Lung microvascular endothelial cell (primary cell): ENCODE measurements around the gene EID3. TPM values are rescaled to one million over a fixed set of nuclear protein-coding genes. Genes with fewer than 3 reads are reported as not detected.
"Not testable (repeated sequence)": the region's sequence is repeated elsewhere in the genome, so short reads cannot be mapped to it uniquely, and the experiment has no call there.

ENCODE experiments used
- DNase-seq, 2 donors: peaks; one replicate each; pipeline versions ENCODE4 v3.0.0 to v3.0.0-alpha.2; 2010; ENCODE audit warnings: low read depth in 2 of 2
- total RNA-seq: library from RNA; depleted of rRNA; stranded (reverse); fragments of >200 nt; gene quantifications from 2 replicates; pipeline ENCODE4 v1.2.1, GENCODE V29; 2014

The EID3 gene
- total RNA-seq, 1 donor from 2014 or later = 2.4 TPM

DNA sequence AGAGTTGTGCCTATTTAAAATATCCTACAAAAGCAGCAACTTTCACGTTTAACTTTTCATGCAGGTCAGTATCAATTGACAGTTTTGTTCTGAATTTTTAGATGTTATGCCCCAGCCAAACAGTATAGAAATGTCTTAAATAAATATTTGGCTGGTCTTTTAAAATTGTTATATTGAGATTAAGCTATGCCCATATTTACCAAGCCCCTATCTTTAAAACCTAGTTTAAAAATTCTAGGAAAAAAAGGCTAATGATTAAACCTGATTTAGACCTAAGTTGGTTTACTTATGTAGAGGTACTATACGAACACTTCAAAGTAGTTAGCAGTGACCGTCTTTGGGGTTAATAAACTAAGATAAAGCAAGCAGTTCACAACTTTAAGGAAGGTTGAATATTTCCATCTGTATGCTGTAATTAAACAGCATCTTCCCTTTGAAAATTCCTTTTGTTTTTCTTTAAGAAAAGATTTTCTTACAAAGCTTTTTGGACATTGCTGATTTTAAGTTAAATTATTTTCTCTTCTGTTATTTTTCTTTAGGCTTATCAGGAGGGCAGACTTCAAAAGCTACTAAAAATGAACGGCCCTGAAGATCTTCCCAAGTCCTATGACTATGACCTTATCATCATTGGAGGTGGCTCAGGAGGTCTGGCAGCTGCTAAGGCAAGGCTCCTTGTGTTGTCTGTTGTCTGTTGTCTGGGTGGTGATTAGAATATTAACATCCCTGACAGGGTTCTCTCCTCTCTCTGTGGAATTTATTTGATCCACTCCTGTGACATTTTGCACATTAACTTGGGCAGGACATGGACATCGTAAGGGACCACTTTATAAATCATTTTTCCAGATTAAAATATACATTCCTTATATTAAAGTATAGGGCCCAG, 7.5 kb downstream of the EID3 start:
- no peak for DNase-seq

DNA sequence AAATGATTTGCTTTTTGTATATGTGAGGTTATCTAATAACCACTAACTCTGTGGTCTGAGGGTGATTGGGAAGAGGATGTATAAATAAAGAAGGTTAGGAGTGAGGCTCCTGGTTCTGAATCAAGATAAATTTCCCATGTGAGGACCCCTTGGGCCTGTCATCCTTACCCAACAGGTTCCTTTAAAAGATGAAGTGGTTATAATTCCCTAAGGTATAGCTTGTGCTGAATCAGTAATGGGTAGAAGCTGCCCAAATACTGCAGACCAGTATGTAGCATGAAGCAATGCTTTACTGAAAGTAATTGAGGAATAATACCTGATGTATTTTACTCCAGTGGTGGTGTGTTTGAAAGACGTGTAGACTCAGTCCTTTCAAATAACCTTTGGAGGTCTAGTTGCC, 8.7 kb downstream of the EID3 start:
- DNase-seq = no peak

DNA sequence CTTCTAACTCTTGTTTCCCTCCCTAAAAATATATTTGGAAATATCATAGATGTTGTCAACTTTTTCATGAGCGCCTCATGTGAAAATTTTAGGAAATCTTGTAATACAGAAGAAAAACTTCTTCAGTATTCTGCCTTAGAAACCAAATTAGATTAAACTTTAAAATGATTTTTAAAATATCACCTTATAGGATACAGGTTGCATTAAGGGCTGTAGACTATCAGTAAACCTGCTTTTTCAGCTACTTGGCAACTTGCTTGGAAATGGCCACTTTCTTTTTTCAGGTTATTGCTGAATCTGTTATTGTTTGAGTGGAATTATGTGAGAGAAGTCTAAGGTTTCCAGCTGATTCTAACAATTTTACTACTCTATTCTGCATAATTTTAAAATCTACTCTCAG, 9.1 kb downstream of the EID3 start:
- no peak for DNase-seq

DNA sequence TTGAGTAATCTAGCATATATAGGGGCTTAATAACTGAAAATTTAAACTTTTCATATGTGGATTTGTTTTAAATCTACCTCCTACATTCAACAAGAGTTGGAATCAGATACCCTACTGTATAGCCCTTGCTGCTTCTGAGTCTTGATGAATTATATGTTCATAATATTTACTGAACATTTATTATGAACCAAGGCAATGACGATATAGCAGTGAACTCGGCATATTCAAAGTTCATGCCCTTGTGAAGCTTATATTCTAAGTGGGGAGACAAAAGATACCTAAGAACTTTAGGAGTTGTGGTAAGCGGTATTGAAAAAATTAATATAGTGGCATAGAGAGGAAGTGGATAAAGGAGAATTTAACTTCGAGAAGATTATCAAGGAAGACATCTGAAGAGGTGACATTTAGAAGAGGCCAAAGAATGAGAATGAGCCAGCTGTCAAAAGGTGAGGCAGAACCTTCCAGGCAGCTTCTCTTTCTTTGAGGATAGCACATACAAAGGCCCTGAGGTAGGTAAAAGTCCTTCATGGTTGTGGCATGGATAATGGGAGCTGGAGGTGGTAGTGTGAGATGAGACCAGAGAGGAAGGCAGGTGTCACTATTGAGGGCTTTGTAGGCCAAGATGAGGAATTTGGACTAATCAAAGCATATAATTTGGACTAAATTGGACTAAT, 10.2 kb downstream of the EID3 start:
- DNase-seq = no peak

DNA sequence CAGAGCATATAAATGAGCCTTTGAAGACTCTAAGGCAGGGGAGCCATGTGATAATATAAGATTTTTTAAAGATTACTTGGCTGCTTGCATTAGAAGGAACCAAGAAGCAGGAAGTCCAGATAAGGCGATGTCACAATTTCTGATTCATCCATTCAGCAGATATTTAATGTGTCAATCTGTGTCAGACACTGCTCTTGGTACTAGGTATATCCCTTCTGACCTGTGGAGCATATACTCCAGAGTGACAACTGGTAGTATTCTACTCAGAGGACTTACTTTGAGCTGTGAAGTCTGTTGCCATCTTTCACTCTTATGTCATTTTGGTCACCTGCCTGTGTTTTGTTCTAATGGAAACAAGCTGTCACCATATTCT, 10.7 kb downstream of the EID3 start:
- DNase-seq = no peak

DNA sequence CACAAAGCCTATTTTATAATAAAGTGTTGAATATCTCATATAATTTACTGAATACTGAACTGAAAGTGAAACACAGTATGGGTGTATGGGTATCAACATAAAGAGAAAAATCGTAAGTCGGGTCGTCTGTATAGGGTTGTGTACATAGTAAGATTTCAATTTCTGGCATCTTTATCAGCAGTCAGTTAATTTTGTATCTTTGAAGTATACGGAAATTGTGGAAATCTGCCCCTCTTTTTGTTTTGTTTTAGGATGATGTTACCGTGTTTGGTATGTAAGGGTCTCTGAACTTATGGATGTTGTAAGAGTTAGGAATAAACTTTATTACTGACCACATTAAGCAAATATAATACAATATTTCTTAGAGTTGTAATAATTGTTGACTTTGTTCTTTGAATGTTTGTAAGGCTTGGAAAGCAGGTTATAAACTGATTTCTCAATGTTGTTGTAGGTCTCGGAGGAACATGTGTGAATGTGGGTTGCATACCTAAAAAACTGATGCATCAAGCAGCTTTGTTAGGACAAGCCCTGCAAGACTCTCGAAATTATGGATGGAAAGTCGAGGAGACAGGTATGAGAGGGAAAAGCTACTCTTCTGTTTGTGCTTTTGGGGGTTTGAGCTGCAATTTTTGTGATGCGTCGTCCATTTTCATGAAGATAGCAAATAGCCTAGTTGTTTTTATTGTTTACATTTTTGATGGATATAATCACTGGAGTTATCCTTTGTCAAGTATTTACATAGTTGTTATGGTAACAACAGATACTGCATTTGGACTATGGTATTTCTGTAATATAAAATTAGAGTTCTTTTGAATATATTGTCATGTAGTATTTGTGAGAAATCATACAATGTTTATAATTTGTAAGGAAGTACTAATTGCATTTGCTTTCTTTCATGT, 12.0 kb downstream of the EID3 start:
- no peak for DNase-seq

DNA sequence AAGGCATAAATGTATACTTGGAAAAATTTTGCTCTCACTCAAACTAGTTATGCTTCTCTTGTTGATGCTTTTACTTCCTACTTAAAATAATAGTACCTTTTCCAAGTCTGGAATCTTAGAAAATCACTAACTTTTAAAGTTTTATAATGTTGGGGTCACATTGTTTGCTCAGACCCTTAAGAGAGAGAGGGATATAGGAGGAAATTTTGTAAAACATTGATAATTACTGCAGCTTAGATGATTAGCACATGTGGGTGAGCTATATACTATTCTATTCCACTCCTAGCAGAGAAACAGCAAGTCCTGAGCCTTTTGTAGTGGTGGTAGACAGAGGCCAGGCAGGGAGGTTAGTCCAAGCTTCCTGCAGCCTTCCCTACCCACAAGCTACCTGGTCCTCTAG, 13.4 kb downstream of the EID3 start:
- DNase-seq = no peak

DNA sequence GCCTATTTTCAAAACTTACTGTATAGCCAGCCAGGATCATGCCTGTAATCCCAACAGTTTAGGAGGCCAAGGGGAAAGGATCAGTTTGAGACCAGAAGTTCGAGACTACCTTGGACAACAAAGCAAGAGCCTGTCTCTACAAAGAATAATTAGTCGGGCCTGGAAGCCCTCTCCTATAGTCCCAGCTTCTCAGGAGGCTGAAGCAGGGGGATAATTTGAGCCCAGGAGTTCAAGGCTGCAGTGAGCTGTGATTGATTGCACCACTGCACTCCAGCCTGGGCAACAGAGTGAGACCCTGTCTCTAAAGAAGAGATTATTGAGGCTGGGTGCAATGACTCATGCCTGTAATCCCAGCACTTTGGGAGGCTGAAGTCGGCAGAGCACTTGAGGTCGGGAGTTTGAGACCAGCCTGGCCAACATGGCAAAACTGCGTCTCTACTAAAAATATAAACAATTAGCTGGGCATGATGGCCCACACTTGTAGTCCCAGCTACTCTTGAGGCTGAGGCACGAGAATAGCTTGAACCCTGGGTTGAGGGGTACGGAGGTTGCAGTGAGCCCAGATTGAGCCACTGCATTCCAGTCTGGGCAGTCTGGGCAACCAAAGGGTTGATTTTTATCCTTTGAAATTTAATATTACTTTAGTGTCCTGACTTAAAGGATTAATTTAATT, 14.1 kb downstream of the EID3 start:
- DNase-seq = no peak

DNA sequence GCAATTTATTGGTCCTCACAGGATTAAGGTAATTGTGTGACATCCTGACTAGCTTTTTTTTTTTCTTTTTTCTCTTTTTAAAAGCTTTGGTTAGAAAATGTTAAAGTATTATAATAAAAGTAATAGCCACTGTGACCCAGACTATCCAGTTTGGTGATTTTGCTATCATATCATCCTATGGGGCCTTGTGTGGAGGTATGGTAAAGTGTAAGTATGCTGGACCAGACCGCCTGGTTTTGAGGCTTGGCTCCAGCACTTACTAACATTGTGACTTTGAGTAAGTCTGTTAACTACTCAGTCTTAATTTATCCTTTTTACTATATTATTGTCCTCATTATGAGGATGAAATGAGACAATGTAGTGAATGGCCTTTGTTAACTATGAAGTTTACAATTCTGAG, 15.5 kb downstream of the EID3 start:
- DNase-seq = no peak

DNA sequence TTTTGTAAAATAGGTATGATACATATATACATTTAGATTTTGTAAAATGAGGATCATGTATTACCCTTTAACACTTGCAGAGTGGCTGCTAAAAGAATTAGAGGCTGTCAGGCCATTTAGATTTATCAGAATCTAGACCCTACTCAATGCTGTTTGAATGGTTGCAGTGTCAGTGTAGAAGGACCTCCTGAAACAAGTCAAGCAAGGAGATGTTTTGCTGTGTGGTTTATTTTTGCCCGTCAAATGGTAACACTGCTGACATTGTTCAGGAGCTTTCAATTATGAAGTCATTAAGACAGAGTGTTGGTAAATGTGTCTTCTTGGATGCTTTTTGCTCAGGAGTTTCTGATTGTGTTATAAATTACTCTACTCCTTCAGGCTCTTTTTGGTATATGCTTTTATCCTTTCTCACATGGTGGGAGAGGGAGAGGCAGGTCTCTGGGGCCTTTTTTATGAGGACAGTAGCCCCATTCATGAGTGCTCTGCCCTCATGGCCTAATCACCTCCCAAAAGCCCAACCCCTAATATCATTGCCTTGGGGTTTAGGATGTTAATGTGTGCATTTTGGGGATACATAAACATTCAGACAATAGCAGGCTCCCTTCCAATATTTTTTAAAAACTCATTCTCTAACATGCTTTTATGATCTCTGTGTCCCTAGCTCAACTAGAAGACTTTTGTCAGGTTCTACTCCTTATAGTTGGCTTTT, 16.5 kb downstream of the EID3 start:
- DNase-seq = no peak

DNA sequence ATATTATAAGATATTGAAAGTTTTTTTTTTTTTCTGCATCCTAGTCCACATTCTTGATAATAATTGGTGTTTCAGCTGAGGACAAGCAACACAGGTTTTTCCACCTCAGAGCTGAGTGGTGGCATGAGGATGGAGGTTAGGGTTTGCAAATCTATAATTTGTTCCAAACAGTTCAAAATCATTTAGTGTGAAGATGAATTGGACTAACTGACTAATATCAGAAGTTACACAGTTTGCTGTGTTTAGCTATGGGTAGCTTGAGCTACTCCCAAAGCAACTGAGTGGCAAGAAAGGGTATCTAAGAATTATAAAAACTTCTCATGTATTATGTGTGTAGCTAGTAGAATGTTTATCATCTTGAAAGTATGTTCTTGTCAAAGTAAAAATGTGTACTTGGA, 17.1 kb downstream of the EID3 start:
- DNase-seq = no peak

DNA sequence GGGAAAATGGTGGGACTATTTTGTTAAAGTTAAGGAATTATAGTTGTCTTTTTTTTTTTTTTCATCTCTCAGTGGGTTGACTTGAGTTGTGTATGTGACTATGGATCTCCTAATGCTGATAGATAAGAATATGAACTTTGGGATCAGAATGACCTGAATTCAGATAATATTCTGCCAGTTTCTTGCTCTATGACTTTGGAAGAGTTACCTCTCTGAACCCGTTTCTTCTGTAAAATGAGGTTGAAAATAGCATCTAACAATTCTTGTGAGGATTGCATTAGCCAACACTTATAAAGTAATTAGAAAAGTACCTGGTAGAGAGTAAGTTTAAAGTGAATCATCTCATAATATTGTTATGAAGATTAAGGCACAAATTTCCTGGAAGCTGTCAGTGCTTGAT, 18.4 kb downstream of the EID3 start:
- DNase-seq = no peak

DNA sequence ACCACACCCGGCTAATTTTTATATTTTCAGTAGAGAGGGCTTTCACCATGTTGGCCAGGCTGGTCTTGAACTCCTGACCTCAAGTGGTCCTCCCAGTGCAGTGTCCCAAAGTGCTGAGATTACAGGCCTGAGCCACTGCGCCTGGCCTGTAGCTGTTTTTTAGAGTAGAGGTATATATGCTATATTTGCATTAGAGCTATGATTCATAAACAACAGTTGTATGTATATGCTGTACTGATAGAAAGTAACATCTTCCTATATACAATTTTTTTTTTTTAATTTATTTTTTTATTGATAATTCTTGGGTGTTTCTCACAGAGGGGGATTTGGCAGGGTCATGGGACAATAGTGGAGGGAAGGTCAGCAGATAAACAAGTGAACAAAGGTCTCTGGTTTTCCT, 19.0 kb downstream of the EID3 start:
- not testable (repeated sequence) for DNase-seq

DNA sequence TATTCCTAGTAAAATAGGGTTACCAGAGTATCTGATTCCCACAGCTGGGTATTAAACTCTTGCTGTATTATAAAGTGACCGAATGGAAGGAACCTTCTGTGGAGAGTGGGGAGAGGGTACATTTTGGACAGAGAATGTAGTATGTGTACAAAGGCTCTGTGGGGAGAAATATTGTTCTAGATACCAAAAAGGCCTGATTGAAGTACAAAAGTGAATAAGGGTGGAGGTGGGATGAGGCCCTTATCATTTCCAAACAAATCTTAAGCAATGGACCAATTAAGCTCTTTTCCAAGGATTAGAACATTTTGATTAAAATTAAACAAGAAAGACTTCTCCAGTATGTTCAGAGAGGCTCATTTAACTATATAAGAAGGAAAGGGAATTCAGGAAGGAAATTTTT, 20.4 kb downstream of the EID3 start:
- no peak for DNase-seq

DNA sequence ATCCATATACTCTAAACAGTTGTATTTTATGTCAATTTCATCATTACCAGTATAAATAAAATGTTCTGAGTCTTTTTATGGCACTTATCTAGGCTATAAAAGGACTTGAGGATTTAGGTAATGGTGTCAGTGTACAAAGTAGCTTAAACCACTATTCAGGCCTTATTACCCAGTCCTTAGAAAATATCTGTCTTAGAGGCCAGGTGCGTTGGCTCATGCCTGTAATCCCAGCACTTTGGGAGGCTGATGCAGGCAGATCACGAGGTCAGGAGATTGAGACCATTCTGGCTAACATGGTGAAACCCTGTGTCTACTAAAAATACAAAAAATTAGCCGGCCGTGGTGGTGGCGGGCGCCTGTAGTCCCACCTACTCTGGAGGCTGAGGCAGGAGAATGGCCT, 24.7 kb downstream of the EID3 start:
- DNase-seq = not testable (repeated sequence)

DNA sequence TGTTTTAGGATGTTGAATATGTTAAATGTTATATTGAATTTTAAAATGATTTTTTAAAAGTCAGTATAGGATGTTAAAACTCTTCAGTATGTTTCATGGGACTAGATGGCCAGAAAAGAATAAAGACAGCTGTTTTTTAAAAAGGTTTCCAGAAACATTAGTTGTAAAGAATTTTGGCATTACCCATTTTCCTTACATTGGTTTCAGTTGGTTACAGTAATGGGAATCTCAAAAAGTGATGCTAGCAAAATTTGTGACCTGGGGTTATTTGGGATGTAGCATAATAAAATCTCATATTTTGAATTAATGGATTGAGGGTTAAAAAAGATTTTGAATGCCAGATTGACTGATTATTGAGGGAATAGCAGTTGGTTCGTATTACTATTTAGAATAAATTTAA, 25.3 kb downstream of the EID3 start:
- DNase-seq = no peak

DNA sequence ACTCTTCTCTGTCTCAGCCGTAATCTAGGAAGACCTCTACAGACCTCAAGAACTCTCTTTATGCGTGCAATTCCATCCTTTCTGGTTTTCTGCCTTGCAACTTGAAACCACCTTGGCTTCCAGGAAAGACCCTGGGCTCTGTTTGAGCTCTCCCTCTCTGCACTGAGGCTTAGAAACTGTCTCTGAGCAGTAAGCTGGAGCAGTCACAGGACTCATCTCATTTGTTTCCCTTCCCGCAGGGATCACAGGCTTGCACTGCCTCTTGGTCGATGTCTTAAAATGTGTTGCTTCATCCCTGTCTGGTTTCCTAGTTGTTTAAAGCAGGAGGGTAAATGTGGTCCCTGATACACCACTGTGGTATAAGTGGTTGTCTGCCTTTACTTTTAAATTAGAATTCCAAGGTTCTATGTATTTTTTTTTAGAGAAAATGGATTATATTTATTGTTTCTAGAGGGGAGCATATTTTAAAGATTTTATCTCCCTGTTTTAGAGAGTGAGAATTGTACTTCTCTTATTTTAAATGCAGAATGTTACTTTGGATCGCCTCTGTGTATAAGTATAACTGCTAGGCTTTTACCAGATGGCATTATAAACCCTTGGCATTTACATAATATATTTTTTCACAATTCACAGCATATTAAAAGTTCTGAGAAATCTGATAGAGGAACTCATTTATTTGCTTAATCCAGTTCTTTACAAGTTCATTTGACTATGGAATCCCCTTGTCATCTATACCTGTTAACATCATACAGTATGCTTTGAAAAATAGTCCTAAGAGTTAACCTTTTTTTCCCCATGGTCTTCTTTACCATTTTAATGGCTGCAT, 26.4 kb downstream of the EID3 start:
- no peak for DNase-seq

DNA sequence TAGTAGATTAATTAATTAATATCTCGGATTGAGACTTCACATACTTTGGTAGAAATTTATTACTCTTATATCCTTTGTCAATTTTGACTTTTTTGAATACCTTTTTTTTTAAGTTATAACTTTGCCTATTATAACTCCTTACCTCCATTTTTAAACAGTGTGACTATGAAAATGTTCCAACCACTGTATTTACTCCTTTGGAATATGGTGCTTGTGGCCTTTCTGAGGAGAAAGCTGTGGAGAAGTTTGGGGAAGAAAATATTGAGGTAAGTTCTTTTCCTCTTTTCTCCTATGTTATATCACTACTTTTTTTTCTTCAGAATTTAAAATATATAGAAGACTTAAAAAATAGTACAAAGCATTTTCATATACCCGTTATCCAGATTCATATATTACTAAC, 27.8 kb downstream of the EID3 start:
- DNase-seq = no peak

DNA sequence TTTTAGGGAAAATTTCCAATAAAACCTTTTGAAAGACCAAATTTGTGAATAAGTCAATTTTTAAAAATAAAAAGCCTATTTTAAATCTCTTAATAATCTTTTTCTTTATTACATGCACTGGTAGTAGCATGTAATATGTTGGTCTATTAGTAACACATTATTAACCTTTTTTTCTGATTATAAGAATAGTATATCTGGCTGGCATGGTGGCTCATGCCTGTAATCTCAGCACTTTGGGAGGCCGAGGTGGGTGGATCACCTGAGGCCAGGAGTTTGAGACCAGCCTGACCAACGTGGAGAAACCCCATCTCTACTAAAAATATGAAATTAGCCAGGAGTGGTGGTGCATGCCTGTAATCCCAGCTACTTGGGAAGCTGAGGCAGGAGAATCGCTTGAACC, 28.7 kb downstream of the EID3 start:
- DNase-seq = not testable (repeated sequence)

DNA sequence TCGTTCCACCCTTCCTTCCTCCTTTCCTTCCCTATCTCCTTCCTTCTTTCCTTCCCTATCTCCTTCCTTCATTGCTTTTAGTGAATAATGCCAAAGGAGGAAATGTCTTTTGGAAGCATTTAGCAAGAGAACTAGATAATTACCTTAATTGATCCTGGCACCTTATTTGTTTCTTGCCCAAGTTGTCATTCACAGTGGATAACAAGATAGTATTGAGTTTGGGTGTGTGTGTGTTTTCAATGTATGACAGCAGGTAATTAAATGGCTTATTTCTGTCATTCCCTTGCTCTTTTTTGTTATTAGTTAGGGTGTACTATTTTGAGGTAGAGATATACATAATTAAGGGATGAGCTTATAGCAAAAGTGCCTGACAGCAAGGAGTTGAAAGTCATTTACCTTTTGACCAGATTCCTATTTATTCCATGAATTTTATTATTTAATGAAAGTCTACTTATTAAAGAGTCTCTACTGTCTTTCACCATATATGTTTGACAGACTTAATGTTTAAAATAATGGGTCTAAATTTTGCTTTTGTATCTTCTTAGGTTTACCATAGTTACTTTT, 30.2 kb downstream of the EID3 start:
- no peak for DNase-seq
